T-cell (primary cell): ENCODE data around the gene DNAH6. TPM values are rescaled to one million over a fixed set of nuclear protein-coding genes. Genes with fewer than 3 reads are reported as not detected.

ENCODE experiments used
- ATAC-seq, 4 experiments: fragments of 200-7000 bp in 3 of 4; fragments of 150-1000 bp in 1 of 4; cut with Tn5 transposase; replicated peaks in 1 of 4; 1 replicate in 3 of 4; 2 replicates in 1 of 4; pipeline ENCODE4 v1.10.0; 2021; ENCODE audit warnings: moderate library complexity in 3 of 4, mild to moderate bottlenecking in 2 of 4, moderate number of reproducible peaks in 1 of 4
- CTCF ChIA-PET, 2 donors: fragments of 300-600 bp; sonication (Branson Sonifier 250); formaldehyde crosslinking; loops; one replicate each; lab custom pipeline; 2022; ENCODE audit warnings: antibody characterized with exemption in 2 of 2; lab: Charles Lee
- POLR2A ChIA-PET, 2 donors: fragments of 300-600 bp; sonication (Branson Sonifier 250); formaldehyde crosslinking; loops; one replicate each; lab custom pipeline; 2022; ENCODE audit warnings: antibody characterized with exemption in 2 of 2; lab: Charles Lee
- DNase-seq, 35 experiments: peaks; one replicate each; pipeline versions ENCODE4 v3.0.0 to v3.0.0-alpha.2; 2013 to 2023
- H3K27ac ChIP-seq: one replicate; pipeline ENCODE4 v1.5.1; 2013; ENCODE audit warnings: low read length
- H3K27me3 ChIP-seq, 2 experiments: replicated peaks in 1 of 2; 1 replicate in 1 of 2; 2 replicates in 1 of 2; pipeline versions ENCODE4 v1.6.1 to v1.7.0; 2013; ENCODE audit warnings: low read length in 1 of 2, mixed read lengths in 1 of 2; ENCODE audit not compliant: control insufficient read depth in 2 of 2, insufficient read depth in 2 of 2; ENCODE audit errors: extremely low read depth in 1 of 2
- H3K36me3 ChIP-seq, 2 donors: 1 replicate in 1 of 2; 2 replicates in 1 of 2; pipeline versions ENCODE4 v1.6.1 to v1.7.0; 2013; ENCODE audit warnings: low read length in 1 of 2; ENCODE audit not compliant: control insufficient read depth in 2 of 2, insufficient read depth in 1 of 2; ENCODE audit errors: extremely low read depth in 1 of 2
- H3K4me1 ChIP-seq, 2 experiments: 1 replicate in 1 of 2; 2 replicates in 1 of 2; pipeline versions ENCODE4 v1.6.1 to v1.7.0; 2013; ENCODE audit warnings: low read length in 2 of 2, mixed read lengths in 1 of 2; ENCODE audit not compliant: insufficient read depth in 2 of 2, control insufficient read depth in 1 of 2; ENCODE audit errors: extremely low read depth in 1 of 2
- H3K4me3 ChIP-seq, 2 donors: 1 replicate in 1 of 2; 2 replicates in 1 of 2; pipeline versions ENCODE4 v1.5.1 to v1.7.0; 2013; ENCODE audit warnings: mild to moderate bottlenecking in 2 of 2, low read length in 1 of 2, moderate library complexity in 1 of 2; ENCODE audit not compliant: control insufficient read depth in 1 of 2; ENCODE audit errors: extremely low read depth in 1 of 2
- H3K9me3 ChIP-seq: 2 replicates; pipeline ENCODE4 v1.7.0; 2013
- H3K27ac Mint-ChIP-seq, 2 donors: one replicate each; pipeline ENCODE4 v1.8.0; 2020 to 2021; ENCODE audit warnings: mild to moderate bottlenecking in 2 of 2, mixed read lengths in 2 of 2
- H3K27me3 Mint-ChIP-seq, 2 donors: one replicate each; pipeline ENCODE4 v1.8.0; 2021 to 2022; ENCODE audit warnings: mixed read lengths in 2 of 2
- H3K36me3 Mint-ChIP-seq: one replicate; pipeline ENCODE4 v1.8.0; 2021; ENCODE audit warnings: mixed read lengths
- H3K4me1 Mint-ChIP-seq, 3 donors: one replicate each; pipeline ENCODE4 v1.8.0; 2020 to 2022; ENCODE audit warnings: mixed read lengths in 3 of 3, mild to moderate bottlenecking in 1 of 3
- H3K4me3 Mint-ChIP-seq, 3 donors: one replicate each; pipeline ENCODE4 v1.8.0; 2020 to 2022; ENCODE audit warnings: mild to moderate bottlenecking in 3 of 3, mixed read lengths in 3 of 3, moderate library complexity in 3 of 3
- H3K9me3 Mint-ChIP-seq, 3 donors: one replicate each; pipeline ENCODE4 v1.8.0; 2020 to 2022; ENCODE audit warnings: mixed read lengths in 3 of 3
- WGBS: methylation state at CpG from one replicate; pipeline ENCODE4 v1.1.5; 2013; ENCODE audit warnings: missing lambda C conversion rate; ENCODE audit not compliant: insufficient coverage; 5-methylcytosine and 5-hydroxymethylcytosine counted together
- total RNA-seq, 35 experiments: library from RNA in 6 of 35; stranded (reverse) in 6 of 35; fragments of 120-200 nt in 1 of 35; gene quantifications; one replicate each; pipeline versions ENCODE4 v1.2.1 to v1.2.4 and lab custom pipeline; 2013 to 2026

DNAH6 gene
- total RNA-seq, 5 donors from 2014 or later (not counting 1 experiment from before 2014, with no cell fraction given) = 0.44 to 2.0 (median 1.2) TPM

GRCh38 chr2:84776011-84776410, 259.7 kb downstream of the DNAH6 start:
- DNase-seq (no peak), ATAC-seq (no peak)
- peaks cover 40% of the 10 kb centered on the region for H3K36me3 Mint-ChIP-seq
- CTCF ChIA-PET = no interaction called here
- peaks cover 31 to 38% (median 36%) of the 10 kb centered on the region in 3 donors for H3K4me1 Mint-ChIP-seq
- no CpG with 5 or more reads among the region's 1 CpG for WGBS
- H3K27me3 ChIP-seq = no peaks in the 10 kb centered on the region
- no peak overlapping the region for H3K4me3 ChIP-seq
- peaks cover 14 to 19% of the 10 kb centered on the region in 2 experiments for H3K4me1 ChIP-seq
- no peak overlapping the region for H3K4me3 Mint-ChIP-seq
- peak overlapping the region; percentile 5 to 14 for H3K27ac Mint-ChIP-seq
- H3K27me3 Mint-ChIP-seq = no peaks in the 10 kb centered on the region
- H3K36me3 ChIP-seq = no peaks in the 10 kb centered on the region
- POLR2A ChIA-PET = no interaction called here
- no peak overlapping the region for H3K27ac ChIP-seq
- H3K9me3 Mint-ChIP-seq = peaks cover 36 to 63% (median 37%) of the 10 kb centered on the region in 3 donors
- H3K9me3 ChIP-seq = peaks cover 15% of the 10 kb centered on the region

GRCh38 chr2:84778911-84779690, 262.8 kb downstream of the DNAH6 start:
- CTCF ChIA-PET = interaction anchor here in 1 of 2 donors (0.7 kb wide), 1 partner anchor 71 kb away, joined by 3 read pairs; no protein-coding TSS in a partner anchor
- peak in 1 of 35 experiments; percentile 22 for DNase-seq

GRCh38 chr2:84779781-84780180, 263.5 kb downstream of the DNAH6 start:
- Histone ChIP-seq H3K4me3 (no peak overlapping the region), H3K27me3 (no peaks in the 10 kb centered on the region), H3K27ac (peak overlapping the region; percentile 79), H3K4me1 (peaks cover 37 to 55% of the 10 kb centered on the region in 2 experiments), H3K36me3 (no peaks in the 10 kb centered on the region), H3K9me3 (no peaks in the 10 kb centered on the region)
- H3K27me3 Mint-ChIP-seq = no peaks in the 10 kb centered on the region
- ATAC-seq (no peak), DNase-seq (no peak)
- peaks cover 16 to 31% (median 21%) of the 10 kb centered on the region in 3 donors for H3K9me3 Mint-ChIP-seq
- H3K27ac Mint-ChIP-seq = peak overlapping the region; percentile 93 to 96
- ChIA-PET POLR2A (interaction anchor here (0.7 to 1.1 kb wide), 3 partner anchors 7 to 62 kb away, joined by 3 to 4 read pairs (median 3); no protein-coding TSS in a partner anchor), CTCF (interaction anchor here in 1 of 2 donors (0.7 kb wide), 1 partner anchor 70 kb away, joined by 3 read pairs; no protein-coding TSS in a partner anchor)
- H3K36me3 Mint-ChIP-seq = peaks cover 21% of the 10 kb centered on the region
- 94% methylated on average over 2 of the region's 3 CpGs for WGBS
- peak overlapping the region in 1 of 3 donors; percentile 57 for H3K4me3 Mint-ChIP-seq
- peaks cover 69 to 76% (median 74%) of the 10 kb centered on the region in 3 donors for H3K4me1 Mint-ChIP-seq

More at GRCh38 chr2:84778911-84779690, 262.8 kb downstream of the DNAH6 start:
- peaks cover 23 to 38% (median 27%) of the 10 kb centered on the region in 3 donors for H3K9me3 Mint-ChIP-seq
- H3K4me1 Mint-ChIP-seq = peaks cover 62 to 69% (median 67%) of the 10 kb centered on the region in 3 donors
- peak in 2 of 4 experiments; percentile 26 to 41 for ATAC-seq
- H3K27ac Mint-ChIP-seq = peak overlapping the region; percentile 93 to 96
- POLR2A ChIA-PET = interaction anchor here (0.7 to 1.1 kb wide), 2 partner anchors 62 kb away, joined by 3 to 4 read pairs; no protein-coding TSS in a partner anchor
- peaks cover 35 to 49% of the 10 kb centered on the region in 2 experiments for H3K4me1 ChIP-seq
- no CpG with 5 or more reads among the region's 1 CpG for whole genome bisulfite sequencing
- no peaks in the 10 kb centered on the region for H3K9me3 ChIP-seq
- peak overlapping the region in 1 of 3 donors; percentile 57 for H3K4me3 Mint-ChIP-seq
- H3K27me3 ChIP-seq = no peaks in the 10 kb centered on the region
- H3K27ac ChIP-seq = peak overlapping the region; percentile 79
- H3K36me3 Mint-ChIP-seq = peaks cover 24% of the 10 kb centered on the region
- H3K36me3 ChIP-seq = no peaks in the 10 kb centered on the region
- no peak overlapping the region for H3K4me3 ChIP-seq
- H3K27me3 Mint-ChIP-seq = no peaks in the 10 kb centered on the region

GRCh38 chr2:84781942-84782716, 265.8 kb downstream of the DNAH6 start:
- no peaks in the 10 kb centered on the region for H3K27me3 ChIP-seq
- peaks cover 46 to 58% of the 10 kb centered on the region in 2 experiments for H3K4me1 ChIP-seq
- WGBS = no CpG with 5 or more reads among the region's 3 CpGs
- peak; percentile 82 to 94 (median 94) for ATAC-seq
- H3K27ac Mint-ChIP-seq = peak overlapping the region; percentile 93 to 96
- peak; percentile 15 to 75 (median 57) for DNase-seq
- ChIA-PET POLR2A (interaction anchor here (0.5 to 1.0 kb wide), 3 partner anchors 76 to 165 kb away, joined by 3 read pairs; no protein-coding TSS in a partner anchor), CTCF (interaction anchor here in 1 of 2 donors (0.5 to 1.8 kb wide), 6 partner anchors 64 to 143 kb away, joined by 3 to 12 read pairs (median 4); no protein-coding TSS in a partner anchor)
- H3K9me3 Mint-ChIP-seq = peaks cover 4 to 18% (median 17%) of the 10 kb centered on the region in 3 donors
- no peaks in the 10 kb centered on the region for H3K9me3 ChIP-seq
- no peaks in the 10 kb centered on the region for H3K36me3 ChIP-seq
- peaks cover 10% of the 10 kb centered on the region for H3K36me3 Mint-ChIP-seq
- peak overlapping the region; percentile 79 for H3K27ac ChIP-seq
- H3K4me1 Mint-ChIP-seq = peaks cover 80 to 90% (median 88%) of the 10 kb centered on the region in 3 donors
- peak overlapping the region; percentile 58 to 68 (median 63) for H3K4me3 Mint-ChIP-seq
- no peaks in the 10 kb centered on the region for H3K27me3 Mint-ChIP-seq
- no peak overlapping the region for H3K4me3 ChIP-seq

GRCh38 chr2:84782717-84783442, 266.6 kb downstream of the DNAH6 start:
- CTCF ChIA-PET = interaction anchor here (0.5 to 1.8 kb wide), 13 partner anchors 18 to 266 kb away, joined by 3 to 12 read pairs (median 3); partner anchors contain the start of gene DNAH6 (in 1 of the 2)
- no peaks in the 10 kb centered on the region for H3K36me3 ChIP-seq
- no CpG with 5 or more reads among the region's 1 CpG for WGBS
- peaks cover 10% of the 10 kb centered on the region for H3K36me3 Mint-ChIP-seq
- peak overlapping the region; percentile 79 for H3K27ac ChIP-seq
- H3K4me1 ChIP-seq = peaks cover 41 to 58% of the 10 kb centered on the region in 2 experiments
- H3K27me3 Mint-ChIP-seq = no peaks in the 10 kb centered on the region
- POLR2A ChIA-PET = interaction anchor here (0.6 to 1.0 kb wide), 5 partner anchors 77 to 156 kb away, joined by 3 to 4 read pairs (median 3); no protein-coding TSS in a partner anchor
- no peaks in the 10 kb centered on the region for H3K9me3 ChIP-seq
- no peak overlapping the region for H3K4me3 ChIP-seq
- H3K9me3 Mint-ChIP-seq = peaks cover 0 to 18% (median 14%) of the 10 kb centered on the region in 3 donors
- peak overlapping the region; percentile 93 to 96 for H3K27ac Mint-ChIP-seq
- ATAC-seq = peak; percentile 57 to 85 (median 68)
- peaks cover 75 to 97% (median 84%) of the 10 kb centered on the region in 3 donors for H3K4me1 Mint-ChIP-seq
- H3K4me3 Mint-ChIP-seq = peak overlapping the region; percentile 58 to 68 (median 63)
- no peaks in the 10 kb centered on the region for H3K27me3 ChIP-seq
- peak in 33 of 35 experiments; percentile 13 to 79 (median 51) for DNase-seq
